Measurements from ENCODE around the gene PLCG2.

Gene PLCG2

GRCh38 chr16:81881228-81881627 lies 102.1 kb downstream of the PLCG2 start:
- DNase-seq, result no peak

GRCh38 chr16:81882559-81882958 lies 103.5 kb downstream of the PLCG2 start:
- no peak for DNase-seq

GRCh38 chr16:81883235-81883634 lies 104.1 kb downstream of the PLCG2 start:
- no peak for DNase-seq

GRCh38 chr16:81885976-81886586 lies 107.0 kb downstream of the PLCG2 start:
- DNase-seq, result no peak

- no peak for DNase-seq
Observed at GRCh38 chr16:81888520-81889394, 109.7 kb downstream of the PLCG2 start.

- DNase-seq, result no peak
Observed at GRCh38 chr16:81891736-81892364, 112.8 kb downstream of the PLCG2 start.

- DNase-seq, result no peak
Observed at GRCh38 chr16:81894592-81894991, 115.5 kb downstream of the PLCG2 start.

GRCh38 chr16:81896902-81897301 lies 117.8 kb downstream of the PLCG2 start:
- no peak for DNase-seq

- DNase-seq, result no peak
Observed at GRCh38 chr16:81899601-81900000, 120.5 kb downstream of the PLCG2 start.

- DNase-seq, result no peak
Observed at GRCh38 chr16:81900014-81900413, 120.9 kb downstream of the PLCG2 start.

- no peak for DNase-seq
Observed at GRCh38 chr16:81900456-81900855, 121.4 kb downstream of the PLCG2 start.

GRCh38 chr16:81901484-81901883 lies 122.4 kb downstream of the PLCG2 start:
- DNase-seq, result no peak

GRCh38 chr16:81902025-81902424 lies 122.9 kb downstream of the PLCG2 start:
- no peak for DNase-seq

GRCh38 chr16:81904320-81904719 lies 125.2 kb downstream of the PLCG2 start:
- no peak for DNase-seq

GRCh38 chr16:81905277-81905676 lies 126.2 kb downstream of the PLCG2 start:
- DNase-seq, result no peak

- no peak for DNase-seq
Observed at GRCh38 chr16:81907681-81908080, 128.6 kb downstream of the PLCG2 start.

GRCh38 chr16:81908466-81909262 lies 129.6 kb downstream of the PLCG2 start:
- no peak for DNase-seq

- DNase-seq, result no peak
Observed at GRCh38 chr16:81910366-81910885, 131.3 kb downstream of the PLCG2 start.

- DNase-seq, result no peak
Observed at GRCh38 chr16:81912395-81912794, 133.3 kb downstream of the PLCG2 start.

GRCh38 chr16:81913222-81913621 lies 134.1 kb downstream of the PLCG2 start:
- DNase-seq, result no peak

- DNase-seq, result no peak
Observed at GRCh38 chr16:81917375-81917774, 138.3 kb downstream of the PLCG2 start.

- DNase-seq, result no peak
Observed at GRCh38 chr16:81918927-81919326, 139.8 kb downstream of the PLCG2 start.

- DNase-seq, result no peak
Observed at GRCh38 chr16:81920498-81920897, 141.4 kb downstream of the PLCG2 start.

Data from NCI-H1417 treated with DMSO at 0.1 percent for 48 hours (cell line).